Hematopoietic multipotent progenitor cell treated with erythropoietin and hydrocortisone succinate and interleukin-3 and kit ligand, for 8 days (in vitro differentiated cells): ENCODE data around the gene EP400.

Source experiments
- DNase-seq: peaks from one replicate; pipeline ENCODE4 v3.0.0-alpha.2; 2015

EP400 gene

DNA sequence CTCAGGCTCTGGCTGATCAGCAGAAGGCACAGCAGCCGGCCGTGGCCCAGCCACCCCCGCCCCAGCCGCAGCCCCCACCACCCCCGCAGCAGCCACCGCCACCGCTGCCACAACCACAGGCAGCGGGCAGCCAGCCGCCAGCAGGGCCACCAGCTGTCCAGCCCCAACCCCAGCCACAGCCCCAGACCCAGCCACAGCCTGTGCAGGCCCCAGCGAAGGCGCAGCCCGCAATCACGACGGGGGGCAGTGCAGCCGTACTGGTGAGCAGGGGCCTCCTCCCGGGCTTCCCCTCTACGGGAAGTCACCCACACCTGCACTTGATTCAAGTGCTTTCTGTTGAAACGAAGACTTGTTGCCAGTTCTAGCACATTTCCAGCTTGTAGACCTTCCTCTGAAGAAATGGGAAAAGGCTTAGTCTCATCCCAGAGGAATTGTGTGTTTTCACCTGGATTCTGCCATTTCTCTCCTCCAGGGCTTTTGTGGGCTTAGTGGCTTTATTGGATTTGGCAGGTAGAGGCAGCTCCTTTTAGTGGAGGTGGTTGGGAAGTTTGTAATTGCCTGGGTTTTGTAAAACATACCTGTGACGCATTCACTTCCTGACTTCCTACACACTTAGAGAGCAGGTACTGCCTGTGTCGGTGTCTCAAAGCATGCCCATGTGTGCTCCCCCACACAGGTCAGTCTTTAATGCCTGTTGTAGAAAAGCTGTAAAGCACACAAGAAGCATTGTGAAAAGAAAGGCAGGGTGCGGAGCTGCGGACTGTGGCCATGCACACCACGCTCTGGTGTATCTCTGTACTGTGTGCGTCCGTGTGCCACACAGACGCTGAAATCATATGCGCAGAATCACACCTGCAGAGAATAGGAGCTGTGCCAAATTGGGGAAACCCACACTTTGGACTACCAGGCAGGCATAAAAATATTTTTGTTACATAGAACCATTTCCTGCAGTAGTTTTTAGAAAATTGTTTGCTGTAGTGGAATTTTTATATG, 103.9 kb downstream of the EP400 start:
- no peak for DNase-seq

- no peak for DNase-seq
Measured at GRCh38 chr12:132054983-132055382, 105.2 kb downstream of the EP400 start.

GRCh38 chr12:132055535-132056096, 105.9 kb downstream of the EP400 start:
- no peak for DNase-seq

GRCh38 chr12:132056320-132056719, 106.6 kb downstream of the EP400 start:
- no peak for DNase-seq

- DNase-seq: no peak
Measured at GRCh38 chr12:132056951-132057350, 107.2 kb downstream of the EP400 start.

- DNase-seq: no peak
Measured at GRCh38 chr12:132057691-132058090, 107.9 kb downstream of the EP400 start.

- no peak for DNase-seq
Measured at GRCh38 chr12:132061197-132061596, 111.5 kb downstream of the EP400 start.

- DNase-seq: no peak
Measured at GRCh38 chr12:132061641-132062430, 112.1 kb downstream of the EP400 start.

GRCh38 chr12:132062481-132062880, 112.7 kb downstream of the EP400 start:
- no peak for DNase-seq

DNA sequence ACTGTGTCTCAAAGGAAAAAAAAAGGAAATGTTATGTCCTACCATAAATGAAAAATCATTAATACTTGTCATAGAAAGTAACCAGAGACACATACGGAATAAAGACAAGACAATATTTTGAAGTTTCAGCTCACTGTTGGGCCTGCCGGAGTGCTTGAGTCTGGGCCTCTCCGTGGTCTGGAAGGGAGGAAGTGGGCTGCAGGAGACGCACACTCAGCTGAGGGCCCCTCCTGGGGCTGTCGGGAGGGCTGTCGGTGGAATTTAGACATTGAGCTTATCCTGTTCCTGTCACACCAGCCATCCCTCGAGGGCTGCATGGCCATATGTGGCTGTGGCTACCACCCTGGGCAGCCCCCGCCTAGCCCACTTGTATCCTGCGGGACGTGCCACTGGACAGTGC, 113.7 kb downstream of the EP400 start:
- DNase-seq: no peak

GRCh38 chr12:132064631-132065030, 114.9 kb downstream of the EP400 start:
- no peak for DNase-seq

- DNase-seq: no peak
Measured at GRCh38 chr12:132065203-132065602, 115.5 kb downstream of the EP400 start.

GRCh38 chr12:132065609-132066344, 116.0 kb downstream of the EP400 start:
- no peak for DNase-seq

- no peak for DNase-seq
Measured at GRCh38 chr12:132066345-132066685, 116.6 kb downstream of the EP400 start.

DNA sequence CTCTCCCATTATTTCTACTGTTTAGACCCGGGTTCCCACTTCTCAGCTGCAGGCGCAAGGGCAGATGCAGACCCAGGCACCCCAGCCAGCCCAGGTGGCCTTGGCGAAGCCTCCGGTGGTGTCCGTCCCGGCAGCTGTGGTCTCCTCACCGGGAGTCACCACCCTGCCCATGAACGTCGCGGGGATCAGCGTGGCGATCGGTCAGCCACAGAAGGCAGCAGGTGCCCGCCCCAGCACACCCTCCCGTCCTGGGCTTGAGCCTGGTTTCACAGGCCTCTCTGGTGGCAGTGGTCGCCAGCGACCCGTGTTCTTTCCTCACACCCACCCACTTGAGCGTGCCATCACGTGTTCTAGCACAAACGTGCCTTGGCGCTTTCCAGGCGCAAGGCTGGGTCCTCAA, 117.0 kb downstream of the EP400 start:
- DNase-seq: no peak

GRCh38 chr12:132067182-132067581, 117.4 kb downstream of the EP400 start:
- DNase-seq: no peak

GRCh38 chr12:132068250-132068649, 118.5 kb downstream of the EP400 start:
- no peak for DNase-seq

GRCh38 chr12:132069336-132069985, 119.7 kb downstream of the EP400 start:
- no peak for DNase-seq

DNA sequence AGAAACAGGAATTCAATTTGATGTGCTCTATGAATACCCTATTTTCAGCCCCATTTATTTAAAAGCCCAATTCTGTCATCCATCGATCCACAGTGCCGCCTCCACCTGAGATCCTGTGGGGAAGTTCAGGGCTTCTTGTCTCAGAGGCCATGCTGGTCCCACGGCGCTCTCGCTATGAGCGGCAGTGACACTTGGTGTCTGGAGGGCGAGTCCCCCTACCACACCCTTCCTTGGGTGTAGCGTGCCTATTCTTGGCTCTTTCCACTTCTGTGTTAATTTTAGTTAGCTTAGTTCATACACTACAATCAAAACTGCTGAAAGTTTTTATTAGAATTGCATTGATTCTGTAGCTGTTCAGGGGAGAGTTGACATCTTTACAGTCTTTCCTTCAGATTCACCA, 120.6 kb downstream of the EP400 start:
- no peak for DNase-seq

DNA sequence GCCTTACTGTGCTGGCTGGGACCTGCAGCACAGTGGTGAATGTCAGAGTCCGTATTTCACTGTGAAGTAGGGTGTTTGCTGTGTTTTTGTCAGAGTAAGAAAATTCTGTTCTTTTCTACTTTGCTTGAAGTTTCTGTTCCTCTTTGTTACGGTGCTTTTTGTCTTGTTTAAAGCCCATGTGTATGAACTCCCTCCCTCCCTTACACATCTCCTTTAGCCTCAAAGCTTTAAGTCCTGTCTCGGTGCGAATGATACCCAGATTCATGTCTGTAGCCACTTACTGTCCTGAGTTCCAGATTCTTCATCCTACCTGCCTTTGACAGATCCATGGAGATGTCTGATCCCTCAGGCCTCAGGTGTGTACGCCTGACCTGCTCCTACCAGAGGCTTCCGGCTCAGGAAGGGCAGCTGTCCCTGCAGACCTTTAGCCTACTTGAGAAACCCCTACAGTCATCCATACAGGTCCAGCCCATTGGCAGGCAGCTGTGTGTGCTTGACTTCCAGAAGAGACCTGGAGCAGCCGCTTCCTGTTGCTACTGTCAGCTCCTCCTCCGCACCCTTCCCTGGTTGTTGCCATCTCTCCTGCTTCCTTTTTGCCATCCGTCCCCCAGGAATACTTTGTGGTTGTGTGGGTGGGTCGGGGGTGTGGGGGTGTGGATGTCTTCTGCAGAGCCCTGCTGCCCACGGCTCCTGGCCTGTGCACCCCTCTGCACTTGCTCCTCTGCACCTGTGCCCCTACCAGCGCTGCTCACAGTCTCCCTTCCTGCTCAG, 121.5 kb downstream of the EP400 start:
- no peak for DNase-seq

DNA sequence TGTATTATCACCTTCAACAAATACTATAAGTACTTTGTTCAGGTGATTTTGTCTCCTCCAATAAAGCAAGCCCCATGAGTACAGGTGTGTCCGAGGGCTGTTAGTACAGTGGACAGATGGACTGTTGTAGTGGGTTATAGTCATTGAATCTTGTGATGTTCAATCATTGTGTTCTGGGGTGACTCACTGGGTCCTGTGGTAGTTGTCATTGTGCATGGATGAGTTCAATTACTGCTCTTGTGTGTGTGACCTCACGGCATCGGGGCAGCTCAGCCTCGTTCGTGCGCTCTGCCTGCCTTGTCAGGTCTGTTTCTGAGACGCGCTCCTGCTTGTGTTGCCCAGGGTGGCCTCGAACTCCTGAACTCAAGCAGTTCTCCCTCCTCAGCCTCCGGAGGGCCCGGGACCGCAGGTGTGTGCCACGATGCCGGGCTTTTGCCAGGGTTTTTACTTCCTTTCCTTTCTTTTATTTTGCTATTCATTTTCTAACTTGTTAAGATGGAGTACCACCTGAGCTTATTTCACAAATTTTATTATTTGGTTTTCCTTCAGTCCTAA, 122.2 kb downstream of the EP400 start:
- no peak for DNase-seq
